GM18858 (cell line): ENCODE data around the gene DCDC2.
A peak's percentile ranks its signal among the peaks of the same experiment; 100 is the strongest.
"Not testable (repeated sequence)": the region's sequence is repeated elsewhere in the genome, so short reads cannot be mapped to it uniquely, and the experiment has no call there.

Experiments used
- ATAC-seq: cut with Tn5 transposase; IDR thresholded peaks from one replicate; pipeline ENCODE4 v1.9.1; 2021; ENCODE audit not compliant: unreplicated experiment

Gene DCDC2

GRCh38 chr6:24357336-24358218 is at the start of gene DCDC2:
TSS of gene DCDC2 (minus strand) at chr6:24358059. CDS start at chr6:24357750, 309 bp downstream.
- no peak for ATAC-seq

DNA sequence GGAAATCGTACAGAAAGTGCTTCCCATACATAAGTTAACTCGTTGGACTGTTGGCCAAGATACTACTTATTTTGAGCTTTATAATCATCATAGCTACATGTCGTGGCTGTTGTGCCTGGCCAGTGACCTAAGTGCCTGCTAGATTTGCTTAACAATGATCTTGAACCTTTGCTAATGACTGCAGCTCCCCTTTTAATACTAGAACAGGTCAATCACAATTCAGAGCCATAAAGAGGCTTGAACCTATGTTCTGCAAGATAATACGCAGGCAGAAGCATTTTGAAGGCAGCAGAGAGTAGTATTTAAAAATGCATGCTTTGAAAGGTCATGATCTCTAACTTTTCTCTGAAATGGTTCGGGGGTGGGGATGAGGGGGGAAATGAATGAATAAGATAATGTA is 47.4 kb upstream of the DCDC2 start:
- ATAC-seq = no peak

GRCh38 chr6:24403501-24403824 is 45.6 kb upstream of the DCDC2 start:
- no peak for ATAC-seq

- peak; percentile 88 for ATAC-seq
These were observed 45.0 kb upstream of the DCDC2 start, which contains the start of gene MRS2 for GRCh38 chr6:24402697-24403500. TSS of gene MRS2 (plus strand) at chr6:24402936. CDS start at chr6:24403047, 111 bp downstream.

GRCh38 chr6:24401458-24401857 is 43.6 kb upstream of the DCDC2 start:
- ATAC-seq = no peak

- not testable (repeated sequence) for ATAC-seq
These were observed 42.5 kb upstream of the DCDC2 start for GRCh38 chr6:24400045-24401039.

DNA sequence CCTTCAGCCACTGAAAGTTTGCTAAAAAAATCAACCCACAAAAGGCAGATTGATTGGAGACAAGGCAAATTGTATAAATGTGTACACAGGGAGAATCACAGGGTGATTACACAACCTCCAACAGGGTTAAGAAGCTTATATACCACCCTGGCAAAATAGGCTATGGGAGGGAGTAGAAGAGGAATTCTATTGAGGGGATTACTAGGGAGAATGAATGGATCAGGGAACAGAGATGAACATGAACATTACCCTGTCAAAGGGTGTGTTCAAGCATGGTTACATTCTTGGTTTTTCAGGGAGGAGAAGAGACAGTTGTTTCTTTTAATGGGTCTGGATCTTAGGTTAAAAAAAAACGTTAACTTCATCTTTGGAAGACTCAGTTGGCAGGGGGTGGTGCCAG is 39.8 kb upstream of the DCDC2 start:
- ATAC-seq = no peak

DNA sequence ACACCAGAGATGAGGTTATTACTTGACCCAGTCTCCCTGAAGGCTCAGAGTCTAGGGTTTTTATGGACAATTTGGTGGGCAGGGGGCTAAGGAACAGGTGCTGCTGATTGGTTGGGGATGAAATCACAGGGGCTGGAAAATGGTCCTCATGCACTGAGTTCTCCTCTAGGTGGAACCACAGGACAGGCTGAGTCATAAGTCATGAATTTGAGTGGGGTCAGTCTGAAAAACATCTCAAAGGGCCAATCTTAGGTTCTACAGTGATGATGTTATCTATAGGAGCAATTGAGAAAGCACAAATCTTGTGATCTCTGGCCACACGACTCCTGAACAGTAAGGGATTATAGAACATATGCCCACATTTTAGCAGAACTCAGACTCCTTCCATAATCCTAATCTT is 39.0 kb upstream of the DCDC2 start:
- ATAC-seq = no peak

- ATAC-seq = no peak
These were observed 37.0 kb upstream of the DCDC2 start for GRCh38 chr6:24394780-24395437.

GRCh38 chr6:24394061-24394779 is 36.4 kb upstream of the DCDC2 start:
- no peak for ATAC-seq

DNA sequence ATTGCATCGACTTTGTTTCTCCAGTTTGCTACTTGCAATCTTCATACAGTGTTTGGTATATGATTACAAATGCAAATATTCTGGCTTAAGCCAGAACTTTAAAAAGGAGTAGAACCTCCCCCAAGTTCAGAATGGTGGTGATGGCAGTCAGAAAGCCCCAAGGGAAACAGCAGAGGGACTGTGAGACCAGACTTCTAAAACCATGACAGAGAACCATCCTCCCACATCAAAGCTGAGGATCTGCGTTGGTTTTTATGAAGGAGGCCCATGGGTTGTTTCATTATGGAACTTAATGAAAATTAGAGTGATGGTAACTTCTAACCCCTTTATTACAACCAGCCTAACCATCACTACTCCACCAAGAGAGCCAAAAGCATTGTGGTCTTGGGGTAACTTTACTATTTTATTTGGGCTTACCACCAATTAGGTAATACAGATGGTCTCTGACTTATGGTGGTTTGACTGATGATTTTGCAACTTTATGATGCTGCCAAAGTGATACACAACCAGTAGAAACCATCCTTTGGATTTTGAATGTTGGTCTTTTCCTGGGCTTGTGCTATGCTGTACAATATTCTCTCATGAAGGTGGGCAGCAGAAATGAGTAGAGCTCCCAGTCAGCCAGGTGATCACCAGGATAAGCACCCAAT is 34.0 kb upstream of the DCDC2 start:
- ATAC-seq = peak; percentile 84

GRCh38 chr6:24391208-24391607 is 33.3 kb upstream of the DCDC2 start:
- ATAC-seq = no peak

- no peak for ATAC-seq
These were observed 30.0 kb upstream of the DCDC2 start for GRCh38 chr6:24387818-24388217.

- ATAC-seq = no peak
These were observed 27.8 kb upstream of the DCDC2 start for GRCh38 chr6:24385536-24386269.

- ATAC-seq = not testable (repeated sequence)
These were observed 26.7 kb upstream of the DCDC2 start for GRCh38 chr6:24384369-24385130.

- not testable (repeated sequence) for ATAC-seq
These were observed 25.1 kb upstream of the DCDC2 start for GRCh38 chr6:24382891-24383494.

- ATAC-seq = no peak
These were observed 24.3 kb upstream of the DCDC2 start for GRCh38 chr6:24382220-24382540.
